Panc1 (cell line): ENCODE results near the gene UNKL. TPM values are rescaled to one million over a fixed set of nuclear protein-coding genes. Genes with fewer than 3 reads are reported as not detected.

Experiments used
- ATAC-seq: fragments of 200-7000 bp; cut with Tn5 transposase; 2 replicates; pipeline ENCODE4 v1.9.1; 2020; ENCODE audit warnings: mild to moderate bottlenecking, moderate library complexity
- BruUV-seq: library from RNA; stranded (reverse); fragments of 400-500 nt; replicated peaks from 2 replicates; lab custom pipeline; 2021; lab: Mats Ljungman, UMichigan
- CTCF ChIA-PET: fragments of 300-600 bp; sonication (Branson Sonifier 250); formaldehyde crosslinking; loops from one replicate; lab custom pipeline; 2022; ENCODE audit warnings: antibody characterized with exemption; lab: Charles Lee
- POLR2A ChIA-PET: fragments of 300-600 bp; sonication (Branson Sonifier 250); formaldehyde crosslinking; loops from one replicate; lab custom pipeline; 2022; ENCODE audit warnings: antibody characterized with exemption; lab: Charles Lee
- DNase-seq: peaks from one replicate; pipeline ENCODE4 v3.0.0-alpha.2; 2010; ENCODE audit warnings: low read depth, low spot score
- H3K27ac ChIP-seq: 2 replicates; pipeline ENCODE4 v1.5.1; 2011; ENCODE audit warnings: mild to moderate bottlenecking, low read length, inconsistent platforms
- H3K27me3 ChIP-seq: fragments of 200-500 bp; sonication (Bioruptor generic); 2 replicates; pipeline ENCODE4 v1.6.0; 2014; ENCODE audit warnings: low read length, inconsistent platforms; ENCODE audit not compliant: control insufficient read depth, insufficient read depth
- H3K36me3 ChIP-seq: fragments of 200-500 bp; sonication (Bioruptor generic); 2 replicates; pipeline ENCODE4 v1.5.1; 2014; ENCODE audit warnings: inconsistent platforms, mild to moderate bottlenecking, low read length, moderate library complexity; ENCODE audit not compliant: control insufficient read depth, insufficient read depth
- H3K4me1 ChIP-seq: 2 replicates; pipeline ENCODE4 v1.5.1; 2011; ENCODE audit warnings: inconsistent platforms, mild to moderate bottlenecking, low read length, moderate library complexity; ENCODE audit not compliant: control insufficient read depth, insufficient read depth
- H3K4me3 ChIP-seq, 2 experiments: 2 replicates each; pipeline ENCODE4 v1.5.1; 2011 to 2012; ENCODE audit warnings: low read depth in 2 of 2, low read length in 2 of 2, mild to moderate bottlenecking in 2 of 2, inconsistent platforms in 1 of 2, moderate library complexity in 1 of 2
- H3K9me3 ChIP-seq: fragments of 200-500 bp; sonication (Bioruptor generic); 2 replicates; pipeline ENCODE4 v1.5.1; 2014; ENCODE audit warnings: low read depth, mild to moderate bottlenecking, inconsistent platforms, low read length, moderate library complexity; ENCODE audit not compliant: control insufficient read depth, insufficient read depth
- CTCF ChIP-seq: fragments of 450-650 bp; IDR thresholded peaks from 2 replicates; pipeline ENCODE4 v1.5.1; 2017; ENCODE audit warnings: mild to moderate bottlenecking
- POLR2AphosphoS5 ChIP-seq: IDR thresholded peaks from 2 replicates; pipeline ENCODE4 v1.6.1; 2012; ENCODE audit warnings: mild to moderate bottlenecking, low read depth, low read length, moderate library complexity
- REST ChIP-seq, 2 experiments: IDR thresholded peaks; 2 replicates each; pipeline ENCODE4 v1.6.1; 2011 to 2012; ENCODE audit warnings: low read depth in 2 of 2, control low read depth in 1 of 2, low read length in 1 of 2, mild to moderate bottlenecking in 1 of 2, moderate library complexity in 1 of 2; ENCODE audit not compliant: insufficient read depth in 1 of 2
- SIN3A ChIP-seq: IDR thresholded peaks from 2 replicates; pipeline ENCODE4 v1.6.1; 2012; ENCODE audit warnings: low read depth, mild to moderate bottlenecking, low read length, moderate library complexity, borderline replicate concordance; ENCODE audit not compliant: insufficient read depth
- TCF7L2 ChIP-seq: IDR thresholded peaks from 2 replicates; pipeline ENCODE4 v1.6.1; 2011; ENCODE audit warnings: mild to moderate bottlenecking, low read depth, low read length, inconsistent platforms
- in situ Hi-C: cut with HindIII; loops from 2 replicates; pipeline ENCODE4 v1.10.0; 2016; ENCODE audit warnings: low sequenced_read_pairs, low pct_unique_long_range_greater_than_20kb
- intact Hi-C: fragments of 100-400 bp; cut with micrococcal nuclease; formaldehyde crosslinking; loops from one replicate; pipeline ENCODE4 v1.10.0; 2022; ENCODE audit not compliant: unreplicated experiment
- total RNA-seq: library from RNA; stranded (reverse); gene quantifications from one replicate; pipeline ENCODE4 v1.2.1, GENCODE V29; 2021; ENCODE audit not compliant: unreplicated experiment

Gene UNKL
- total RNA-seq, 1 experiment from 2014 or later: 26.6 TPM

GRCh38 chr16:1337486-1337885, 77.0 kb downstream of the UNKL start:
- CTCF ChIA-PET: interaction anchor here (0.6 kb wide), 1 partner anchor 379 kb away, joined by 3 read pairs; no protein-coding TSS in a partner anchor
- H3K27me3 ChIP-seq: no peaks in the 10 kb centered on the region
- TF ChIP-seq SIN3A: no peak
- TF ChIP-seq REST (IDR thresholded peaks at IDR 0.05; ENCODE audit: insufficient read depth in 1 of 2, low read depth in 2 of 2, low read length in 1 of 2): no peak
- no peak for TF ChIP-seq CTCF
- TF ChIP-seq POLR2AphosphoS5: no peak
- no peak for TF ChIP-seq TCF7L2
- H3K27ac ChIP-seq: no peak overlapping the region
- DNase-seq (no peak), ATAC-seq (no peak)
- peaks cover 8% of the 10 kb centered on the region for H3K4me1 ChIP-seq
- intact Hi-C loops (no loop called here), in situ Hi-C loops (no loop called here)
- H3K36me3 ChIP-seq: no peaks in the 10 kb centered on the region
- no peaks in the 10 kb centered on the region for H3K9me3 ChIP-seq
- POLR2A ChIA-PET: no interaction called here
- no peak overlapping the region for H3K4me3 ChIP-seq
- BruUV-seq: no TSS peak

- H3K27me3 ChIP-seq: no peaks in the 10 kb centered on the region
- ATAC-seq (no peak), DNase-seq (no peak)
- in situ Hi-C loops (no loop called here), intact Hi-C loops (no loop called here)
- POLR2A ChIA-PET: no interaction called here
- H3K4me3 ChIP-seq: no peak overlapping the region
- TF ChIP-seq POLR2AphosphoS5 (no peak), CTCF (no peak), SIN3A (no peak), REST (IDR thresholded peaks at IDR 0.05; ENCODE audit: insufficient read depth in 1 of 2, low read depth in 2 of 2, low read length in 1 of 2) (no peak), TCF7L2 (no peak)
- BruUV-seq: no TSS peak
- no peaks in the 10 kb centered on the region for H3K36me3 ChIP-seq
- H3K27ac ChIP-seq: no peak overlapping the region
- no peaks in the 10 kb centered on the region for H3K9me3 ChIP-seq
- peaks cover 16% of the 10 kb centered on the region for H3K4me1 ChIP-seq
- CTCF ChIA-PET: no interaction called here
These were observed 77.9 kb downstream of the UNKL start for GRCh38 chr16:1336619-1337018.
